K562 (cell line): ENCODE data around the gene CDS2. TPM values are rescaled to one million over a fixed set of nuclear protein-coding genes. Genes with fewer than 3 reads are reported as not detected.

Experiments
- FOXK1 ChIP-seq: sonication (generic); formaldehyde crosslinking; IDR thresholded peaks from 2 replicates; pipeline ENCODE4 v1.8.0; 2022; ENCODE audit warnings: missing genetic modification reagents, mild to moderate bottlenecking, borderline replicate concordance
- GATA2 ChIP-seq: sonication (generic); formaldehyde crosslinking; IDR thresholded peaks from 2 replicates; pipeline ENCODE4 v1.4.0; 2020; ENCODE audit warnings: mild to moderate bottlenecking, missing genetic modification reagents
- HMG20A ChIP-seq: fragments of 450-650 bp; formaldehyde crosslinking; conservative IDR thresholded peaks from 2 replicates; pipeline ENCODE4 v1.4.0; 2020; ENCODE audit warnings: mild to moderate bottlenecking, mixed read lengths
- HMG20B ChIP-seq: fragments of 250-450 bp; sonication (Bioruptor Pico); IDR thresholded peaks from 2 replicates; pipeline ENCODE4 v1.5.0; 2021; ENCODE audit warnings: mild to moderate bottlenecking
- HOXB6 ChIP-seq: fragments of 250-450 bp; sonication (Bioruptor Pico); IDR thresholded peaks from 2 replicates; pipeline ENCODE4 v1.5.1; 2022; ENCODE audit warnings: mild to moderate bottlenecking, borderline replicate concordance
- MBD2 ChIP-seq: sonication (generic); IDR thresholded peaks from 2 replicates; pipeline ENCODE4 v1.6.1; 2016; ENCODE audit warnings: low read depth, borderline replicate concordance
- NELFE ChIP-seq: IDR thresholded peaks from 2 replicates; pipeline ENCODE4 v1.6.1; 2011; ENCODE audit warnings: mild to moderate bottlenecking; ENCODE audit not compliant: insufficient read depth, insufficient read length
- NONO ChIP-seq, 2 experiments: fragments of 200-400 bp in 1 of 2; fragments of 450-650 bp in 1 of 2; formaldehyde crosslinking in 1 of 2; IDR thresholded peaks; 2 replicates each; pipeline ENCODE4 v1.6.1; 2017; ENCODE audit warnings: low read depth in 2 of 2, mild to moderate bottlenecking in 2 of 2, moderate library complexity in 2 of 2, low read length in 1 of 2
- POLR3A ChIP-seq: IDR thresholded peaks from 2 replicates; pipeline ENCODE4 v1.6.1; 2011; ENCODE audit warnings: borderline replicate concordance, mild to moderate bottlenecking, moderate library complexity; ENCODE audit not compliant: insufficient read length, insufficient read depth; ENCODE audit errors: extremely low read depth
- RBM34 ChIP-seq: fragments of 200-400 bp; formaldehyde crosslinking; IDR thresholded peaks from 2 replicates; pipeline ENCODE4 v1.6.1; 2018; ENCODE audit warnings: low read length, borderline replicate concordance; ENCODE audit not compliant: insufficient read depth
- SIN3A ChIP-seq, 2 experiments: fragments of 150-350 bp in 1 of 2; IDR thresholded peaks; 2 replicates each; pipeline ENCODE4 v1.6.1; 2011 to 2016; ENCODE audit warnings: borderline replicate concordance in 2 of 2, low read depth in 2 of 2, low read length in 2 of 2, mild to moderate bottlenecking in 2 of 2, moderate library complexity in 2 of 2; ENCODE audit not compliant: control insufficient read depth in 1 of 2
- SMARCB1 ChIP-seq: IDR thresholded peaks from 2 replicates; pipeline ENCODE4 v1.6.1; 2011; ENCODE audit warnings: improper control_type of control experiment, low read depth; ENCODE audit not compliant: insufficient read length
- STAT5B ChIP-seq: fragments of 250-450 bp; sonication (Bioruptor Pico); IDR thresholded peaks from 2 replicates; pipeline ENCODE4 v1.8.0; 2021; ENCODE audit warnings: mild to moderate bottlenecking, inconsistent platforms
- TCF7 ChIP-seq: sonication (generic); IDR thresholded peaks from 2 replicates; pipeline ENCODE4 v1.6.1; 2016; ENCODE audit warnings: antibody characterized with exemption, borderline replicate concordance
- YBX1 ChIP-seq: fragments of 450-650 bp; IDR thresholded peaks from 2 replicates; pipeline ENCODE4 v1.7.1; 2016; ENCODE audit warnings: mild to moderate bottlenecking
- ZBTB7A ChIP-seq: IDR thresholded peaks from 2 replicates; pipeline ENCODE4 v1.6.1; 2011; ENCODE audit warnings: low read depth, mild to moderate bottlenecking, low read length, moderate library complexity, borderline replicate concordance; ENCODE audit not compliant: control insufficient read depth
- ZKSCAN8 ChIP-seq: fragments of 200-800 bp; sonication (Bioruptor generic); IDR thresholded peaks from 2 replicates; pipeline ENCODE4 v1.6.1; 2016; ENCODE audit warnings: missing genetic modification characterization, missing compliant biosample characterization
- ZNF133 ChIP-seq: fragments of 250-450 bp; sonication (Bioruptor Pico); IDR thresholded peaks from 2 replicates; pipeline ENCODE4 v1.4.0; 2020; ENCODE audit warnings: mild to moderate bottlenecking
- ZNF316 ChIP-seq: fragments of 450-650 bp; IDR thresholded peaks from 2 replicates; pipeline ENCODE4 v1.6.1; 2016
- ZNF551 ChIP-seq: fragments of 250-450 bp; sonication (Bioruptor Pico); IDR thresholded peaks from 2 replicates; pipeline ENCODE4 v1.5.0; 2021; ENCODE audit warnings: mild to moderate bottlenecking, moderate library complexity
- ZNF586 ChIP-seq: fragments of 450-650 bp; formaldehyde crosslinking; conservative IDR thresholded peaks from 2 replicates; pipeline ENCODE4 v1.4.0; 2020; ENCODE audit warnings: mild to moderate bottlenecking, moderate library complexity
- polyA plus RNA-seq, 8 experiments: library from polyadenylated mRNA; depleted of rRNA in 4 of 8; stranded (reverse) in 5 of 8; unstranded in 3 of 8; fragments of >200 nt; fragmentation: Nextera tagmentation in 2 of 8; fragmentation: Illumina TruSeq in 1 of 8; extraction: Ambion mirVana in 2 of 8; extraction: Trizol in 1 of 8; gene quantifications; 2 replicates each; pipeline versions ENCODE4 v1.2.1 to v1.2.3, GENCODE V29; 2011 to 2014; ENCODE audit warnings: inconsistent platforms in 1 of 8, missing spikeins in 1 of 8
- total RNA-seq, 7 experiments: library from RNA; depleted of rRNA in 6 of 7; stranded (reverse); fragments of >200 nt in 6 of 7; fragmentation: Illumina TruSeq in 2 of 7; extraction: Trizol in 2 of 7; gene quantifications; 2 replicates each; pipeline versions ENCODE4 v1.2.1 to v1.2.3, GENCODE V29; 2011 to 2021; ENCODE audit warnings: low replicate concordance in 1 of 7
- TF ChIP-seq, protein P1 (sequence below), 2 experiments: fragments of 450-650 bp; IDR thresholded peaks; 2 replicates each; pipeline ENCODE4 v1.6.1; 2018; ENCODE audit warnings: mild to moderate bottlenecking in 2 of 2, low read depth in 1 of 2; ENCODE audit not compliant: partially characterized antibody in 2 of 2
- TF ChIP-seq, protein P2 (sequence below): fragments of 450-650 bp; IDR thresholded peaks from 2 replicates; pipeline ENCODE4 v1.6.1; 2014; ENCODE audit warnings: low read depth, mild to moderate bottlenecking, moderate library complexity, borderline replicate concordance

The CDS2 gene
- total and polyA plus RNA-seq, 9 of the 15 experiments (the other 6 are each of a cell fraction or from before 2014, with no cell fraction given), result 6.4 to 46.4 (median 12.2) TPM

DNA sequence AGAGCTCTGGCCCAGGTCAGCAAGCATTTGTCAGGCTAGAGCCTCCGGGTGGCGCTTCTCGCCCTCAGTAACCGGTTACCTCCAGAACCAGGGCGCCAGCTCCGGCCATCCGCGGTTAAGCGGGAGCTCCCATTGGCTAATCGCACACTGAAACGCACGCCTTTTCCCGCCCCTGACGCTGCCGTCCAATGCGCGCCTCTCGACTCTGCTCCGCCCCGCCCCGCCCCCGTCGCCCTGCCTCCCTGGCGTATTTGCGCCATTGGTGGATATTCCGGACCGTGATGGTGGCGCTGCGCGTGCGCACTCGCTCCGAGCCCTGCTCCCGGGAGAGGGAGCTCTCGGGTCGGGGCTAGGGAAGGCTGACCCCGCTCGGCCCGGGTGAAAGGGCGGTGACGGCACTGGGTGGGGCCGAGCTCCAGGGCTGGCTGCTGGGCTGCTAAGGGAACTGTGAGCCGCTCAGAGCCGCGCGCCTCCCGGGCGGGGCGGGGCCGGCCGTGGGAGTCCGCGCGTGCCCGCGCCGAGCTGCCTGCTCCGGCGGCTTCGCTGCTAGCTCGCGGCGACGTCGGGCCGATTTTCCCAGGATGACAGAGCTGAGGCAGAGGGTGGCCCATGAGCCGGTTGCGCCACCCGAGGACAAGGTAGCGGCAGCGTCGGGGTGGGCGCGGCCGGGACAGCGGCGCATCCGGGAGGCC is at the start of gene CDS2 (continued):
- TF ChIP-seq NONO (IDR thresholded peaks at IDR 0.05; ENCODE audit: low read depth in 2 of 2, low read length in 1 of 2) (no peak), POLR3A (no peak), ZNF316 (no peak), TCF7 (peak; percentile 21; the same call in 1 of the 2 replicates), ZNF133 (CRISPR knock-in tag) (no peak), ZNF551 (CRISPR knock-in tag) (no peak), MBD2 (0 out of 2 replicates have a peak, but pooled peaks have one; percentile 55), ZNF586 (no peak), SMARCB1 (no peak), ZKSCAN8 (CRISPR knock-in tag) (no peak), STAT5B (CRISPR knock-in tag) (no peak), HOXB6 (CRISPR knock-in tag) (no peak), FOXK1 (CRISPR knock-in tag) (no peak), ZBTB7A (peak; percentile 56; the same call in 1 of the 2 replicates), YBX1 (no peak), HMG20A (no peak), NELFE (no peak), RBM34 (no peak), GATA2 (CRISPR knock-in tag) (0 out of 2 replicates have a peak, but pooled peaks have one; percentile 51), SIN3A (IDR thresholded peaks at IDR 0.05; ENCODE audit: borderline replicate concordance in 2 of 2, control insufficient read depth in 1 of 2, low read depth in 2 of 2, low read length in 2 of 2) (no peak), HMG20B (CRISPR knock-in tag) (no peak)
- TF ChIP-seq, protein P1, sequence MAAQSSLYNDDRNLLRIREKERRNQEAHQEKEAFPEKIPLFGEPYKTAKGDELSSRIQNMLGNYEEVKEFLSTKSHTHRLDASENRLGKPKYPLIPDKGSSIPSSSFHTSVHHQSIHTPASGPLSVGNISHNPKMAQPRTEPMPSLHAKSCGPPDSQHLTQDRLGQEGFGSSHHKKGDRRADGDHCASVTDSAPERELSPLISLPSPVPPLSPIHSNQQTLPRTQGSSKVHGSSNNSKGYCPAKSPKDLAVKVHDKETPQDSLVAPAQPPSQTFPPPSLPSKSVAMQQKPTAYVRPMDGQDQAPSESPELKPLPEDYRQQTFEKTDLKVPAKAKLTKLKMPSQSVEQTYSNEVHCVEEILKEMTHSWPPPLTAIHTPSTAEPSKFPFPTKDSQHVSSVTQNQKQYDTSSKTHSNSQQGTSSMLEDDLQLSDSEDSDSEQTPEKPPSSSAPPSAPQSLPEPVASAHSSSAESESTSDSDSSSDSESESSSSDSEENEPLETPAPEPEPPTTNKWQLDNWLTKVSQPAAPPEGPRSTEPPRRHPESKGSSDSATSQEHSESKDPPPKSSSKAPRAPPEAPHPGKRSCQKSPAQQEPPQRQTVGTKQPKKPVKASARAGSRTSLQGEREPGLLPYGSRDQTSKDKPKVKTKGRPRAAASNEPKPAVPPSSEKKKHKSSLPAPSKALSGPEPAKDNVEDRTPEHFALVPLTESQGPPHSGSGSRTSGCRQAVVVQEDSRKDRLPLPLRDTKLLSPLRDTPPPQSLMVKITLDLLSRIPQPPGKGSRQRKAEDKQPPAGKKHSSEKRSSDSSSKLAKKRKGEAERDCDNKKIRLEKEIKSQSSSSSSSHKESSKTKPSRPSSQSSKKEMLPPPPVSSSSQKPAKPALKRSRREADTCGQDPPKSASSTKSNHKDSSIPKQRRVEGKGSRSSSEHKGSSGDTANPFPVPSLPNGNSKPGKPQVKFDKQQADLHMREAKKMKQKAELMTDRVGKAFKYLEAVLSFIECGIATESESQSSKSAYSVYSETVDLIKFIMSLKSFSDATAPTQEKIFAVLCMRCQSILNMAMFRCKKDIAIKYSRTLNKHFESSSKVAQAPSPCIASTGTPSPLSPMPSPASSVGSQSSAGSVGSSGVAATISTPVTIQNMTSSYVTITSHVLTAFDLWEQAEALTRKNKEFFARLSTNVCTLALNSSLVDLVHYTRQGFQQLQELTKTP (IDR thresholded peaks at IDR 0.05; ENCODE audit: low read depth in 1 of 2, partially characterized antibody in 2 of 2), result no peak
- TF ChIP-seq, protein P2, sequence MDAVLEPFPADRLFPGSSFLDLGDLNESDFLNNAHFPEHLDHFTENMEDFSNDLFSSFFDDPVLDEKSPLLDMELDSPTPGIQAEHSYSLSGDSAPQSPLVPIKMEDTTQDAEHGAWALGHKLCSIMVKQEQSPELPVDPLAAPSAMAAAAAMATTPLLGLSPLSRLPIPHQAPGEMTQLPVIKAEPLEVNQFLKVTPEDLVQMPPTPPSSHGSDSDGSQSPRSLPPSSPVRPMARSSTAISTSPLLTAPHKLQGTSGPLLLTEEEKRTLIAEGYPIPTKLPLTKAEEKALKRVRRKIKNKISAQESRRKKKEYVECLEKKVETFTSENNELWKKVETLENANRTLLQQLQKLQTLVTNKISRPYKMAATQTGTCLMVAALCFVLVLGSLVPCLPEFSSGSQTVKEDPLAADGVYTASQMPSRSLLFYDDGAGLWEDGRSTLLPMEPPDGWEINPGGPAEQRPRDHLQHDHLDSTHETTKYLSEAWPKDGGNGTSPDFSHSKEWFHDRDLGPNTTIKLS, result no peak
